Kidney (tissue), 14 donors: ENCODE data around the gene ARL5C. TPM values are rescaled to one million over a fixed set of nuclear protein-coding genes. Genes with fewer than 3 reads are reported as not detected.

ENCODE experiments used
- DNase-seq, 5 donors: peaks; one replicate each; pipeline ENCODE4 v3.0.0-alpha.2; 2013 to 2020
- FAIRE-seq: peaks from 2 replicates; lab custom pipeline; 2012; peaks lifted over from hg19 to GRCh38; lab: Jason Lieb, UNC
- H3K27ac ChIP-seq, 2 donors: one replicate each; pipeline ENCODE4 v1.7.0; 2013; ENCODE audit warnings: low read depth in 2 of 2, low read length in 2 of 2, inconsistent platforms in 1 of 2
- H3K27me3 ChIP-seq: one replicate; pipeline ENCODE4 v1.7.1; 2013; ENCODE audit warnings: low read length, inconsistent platforms; ENCODE audit not compliant: control insufficient read depth, insufficient read depth
- H3K36me3 ChIP-seq, 3 donors: one replicate each; pipeline versions ENCODE4 v1.7.0 to v1.7.1; 2013; ENCODE audit warnings: low read length in 3 of 3, control low read depth in 1 of 3, inconsistent platforms in 1 of 3; ENCODE audit not compliant: insufficient read depth in 3 of 3, control insufficient read depth in 2 of 3
- H3K4me1 ChIP-seq, 3 donors: one replicate each; pipeline versions ENCODE4 v1.7.0 to v1.7.1; 2013; ENCODE audit warnings: low read length in 3 of 3, inconsistent platforms in 1 of 3, low read depth in 1 of 3; ENCODE audit not compliant: control insufficient read depth in 2 of 3, insufficient read depth in 2 of 3
- H3K4me3 ChIP-seq, 3 donors: one replicate each; pipeline versions ENCODE4 v1.7.0 to v1.8.1; 2013; ENCODE audit warnings: low read length in 3 of 3, control low read depth in 1 of 3, inconsistent platforms in 1 of 3
- H3K9ac ChIP-seq, 3 donors: one replicate each; pipeline versions ENCODE4 v1.7.0 to v1.7.1; 2013; ENCODE audit warnings: low read length in 3 of 3, control low read depth in 1 of 3, inconsistent platforms in 1 of 3
- H3K9me3 ChIP-seq, 3 donors: one replicate each; pipeline versions ENCODE4 v1.7.0 to v1.7.1; 2013; ENCODE audit warnings: low read length in 3 of 3, control low read depth in 1 of 3, inconsistent platforms in 1 of 3; ENCODE audit not compliant: control insufficient read depth in 2 of 3, insufficient read depth in 1 of 3
- CTCF ChIP-seq: IDR thresholded peaks from 3 replicates; pipeline ENCODE4 v1.5.1; 2012; ENCODE audit warnings: mild to moderate bottlenecking, moderate library complexity, borderline replicate concordance; ENCODE audit not compliant: insufficient read depth; ENCODE audit errors: extremely low read depth
- intact Hi-C: fragments of 100-400 bp; cut with DNase I; formaldehyde crosslinking; loops from one replicate; pipeline ENCODE4 v1.11.1; 2022
- polyA plus RNA-seq: library from polyadenylated mRNA; stranded (reverse); fragments of 350-450 nt; fragmentation: Illumina TruSeq; extraction: RNeasy Lipid Tissue Mini Kit (QIAGEN cat#74804); gene quantifications from one replicate; pipeline ENCODE4 v1.2.3, GENCODE V29; 2014; ENCODE audit warnings: low read depth, low replicate concordance; ENCODE audit not compliant: insufficient read depth
- total RNA-seq: library from RNA; stranded (reverse); fragmentation: NEBNext Ultra II Directional; extraction: Animal tissue kit (Norgen Biotek cat#: 25700); gene quantifications from one replicate; pipeline ENCODE4 v1.2.1, GENCODE V29; 2021
- donor health status: control.
- donor health status: control.
- donor health status: control.
- donor health status: control.
- donor health status: control.
- donor health status: DM: yes; HTN: yes; CAD: no.
- donor health status: Normal renal cell carcinoma (clear cell type).

The ARL5C gene
- total and polyA plus RNA-seq, 2 donors from 2014 or later = not detected

DNA sequence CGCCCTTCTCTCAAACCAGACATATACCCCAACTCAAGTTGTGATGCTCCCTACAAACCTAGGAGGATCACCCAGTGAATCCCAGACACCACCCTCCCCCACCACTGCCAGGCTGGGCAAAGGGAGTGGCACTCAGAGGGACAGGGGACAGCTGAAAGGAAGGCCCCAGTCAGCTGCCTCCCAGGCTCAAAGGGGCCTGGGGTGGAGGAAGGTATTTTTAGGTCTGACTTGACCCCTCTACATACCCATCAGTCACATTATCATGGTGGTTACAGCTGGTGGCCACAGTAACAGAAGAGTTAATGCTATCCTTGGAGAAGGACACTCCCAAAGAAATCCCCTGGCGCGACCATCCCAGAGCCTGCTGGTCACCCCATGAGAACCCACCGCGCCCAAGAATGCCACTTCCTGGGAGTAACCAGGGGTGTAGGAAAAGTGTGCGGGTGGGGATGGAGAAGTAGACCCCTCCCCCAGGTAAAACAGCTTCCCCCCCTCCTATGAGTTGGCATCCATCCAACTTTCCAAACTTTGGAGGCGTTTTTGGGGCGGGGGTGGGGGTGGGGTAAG is 30.4 kb upstream of the ARL5C start:
- Histone ChIP-seq H3K9me3 (no peaks in the 10 kb centered on the region), H3K4me1 (peaks cover 3 to 9% (median 5%) of the 10 kb centered on the region in 3 donors), H3K27ac (no peak overlapping the region), H3K36me3 (peaks cover 0 to 4% (median 2%) of the 10 kb centered on the region in 3 donors), H3K27me3 (no peaks in the 10 kb centered on the region), H3K4me3 (peak overlapping the region in 1 of 3 donors; percentile 63), H3K9ac (peak overlapping the region in 1 of 3 donors; percentile 7)
- FAIRE-seq (no peak), DNase-seq (no peak)
- intact Hi-C loops = no loop called here
- no peak for TF ChIP-seq CTCF

DNA sequence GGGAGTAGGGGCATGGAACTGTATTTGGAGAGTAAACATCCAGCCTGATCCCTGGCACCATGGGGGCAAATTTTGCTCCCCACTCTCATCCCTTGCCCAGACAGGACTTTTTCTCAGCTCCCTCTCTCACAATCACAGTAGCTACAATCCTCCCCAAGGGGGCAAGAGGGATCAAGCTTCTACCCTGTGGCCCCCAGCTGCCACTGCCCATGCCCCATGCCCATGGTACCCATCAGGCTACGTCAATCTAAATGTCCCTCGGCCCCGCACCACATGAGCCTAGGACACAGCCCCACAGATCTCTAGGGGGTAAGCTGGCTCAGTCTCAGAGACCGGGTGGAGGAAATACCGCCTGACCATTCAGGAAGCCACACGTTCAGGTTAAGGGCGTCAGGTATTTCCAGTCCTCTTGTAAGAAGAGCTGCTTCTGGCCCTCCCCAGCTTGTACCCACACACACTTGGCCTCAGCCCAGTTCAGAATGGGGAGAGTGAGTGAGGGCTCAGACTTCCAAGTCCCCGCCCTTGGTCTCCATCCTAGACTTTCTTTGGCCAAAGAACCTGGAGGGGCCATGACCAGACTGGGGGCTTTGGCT is 29.7 kb upstream of the ARL5C start:
- Histone ChIP-seq H3K27me3 (no peaks in the 10 kb centered on the region), H3K4me3 (no peak overlapping the region), H3K9ac (no peak overlapping the region), H3K4me1 (peaks cover 0 to 3% (median 0%) of the 10 kb centered on the region in 3 donors), H3K27ac (no peak overlapping the region), H3K36me3 (peaks cover 0 to 4% (median 0%) of the 10 kb centered on the region in 3 donors), H3K9me3 (no peaks in the 10 kb centered on the region)
- no peak for TF ChIP-seq CTCF
- DNase-seq = no peak
- FAIRE-seq = no peak
- intact Hi-C loops = no loop called here

DNA sequence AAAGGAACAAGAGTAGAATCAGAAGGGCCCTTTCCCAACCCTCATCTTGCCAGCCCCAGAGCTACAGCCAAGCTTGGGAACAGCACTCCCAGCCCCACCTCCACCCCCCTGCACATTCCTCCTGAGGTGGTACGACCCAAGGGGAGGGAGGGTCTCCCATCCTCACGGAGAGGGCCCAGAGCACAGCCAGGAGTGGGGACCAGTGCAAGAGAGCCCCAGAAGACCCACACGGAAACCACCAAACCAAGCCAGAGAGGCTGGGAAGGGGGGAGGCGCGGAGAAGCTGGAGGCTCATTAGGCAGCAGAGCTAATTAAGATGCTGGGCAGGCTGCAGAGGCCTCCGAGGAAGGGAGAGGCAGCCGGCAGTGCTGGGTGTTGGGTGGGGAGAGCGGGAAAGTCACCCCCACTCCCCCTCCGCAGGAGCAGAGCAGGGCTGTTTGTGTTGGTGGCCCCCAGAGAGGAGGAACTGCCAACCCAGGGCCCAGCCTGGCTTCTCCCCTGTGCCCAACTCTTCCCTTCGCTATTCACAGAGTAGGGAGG is 29.1 kb upstream of the ARL5C start:
- H3K36me3 ChIP-seq = peaks cover 0 to 4% (median 0%) of the 10 kb centered on the region in 3 donors
- peak in 2 of 5 donors; percentile 42 to 46 for DNase-seq
- H3K27me3 ChIP-seq = no peaks in the 10 kb centered on the region
- no peak for FAIRE-seq
- H3K27ac ChIP-seq = no peak overlapping the region
- H3K9ac ChIP-seq = no peak overlapping the region
- intact Hi-C loops = no loop called here
- no peak overlapping the region for H3K4me3 ChIP-seq
- TF ChIP-seq CTCF = no peak
- H3K4me1 ChIP-seq = peaks cover 0 to 2% (median 0%) of the 10 kb centered on the region in 3 donors
- H3K9me3 ChIP-seq = no peaks in the 10 kb centered on the region
